Uterus (tissue), 2 donors: ENCODE data around the gene TP53I13.

Source experiments
- CTCF ChIP-seq, 4 experiments: fragments of 200-600 bp in 2 of 4; fragments of 450-650 bp in 2 of 4; sonication (generic) in 2 of 4; IDR thresholded peaks; one replicate each; pipeline ENCODE4 v1.5.1; 2016 to 2019; ENCODE audit warnings: antibody characterized with exemption in 4 of 4, mild to moderate bottlenecking in 2 of 4, moderate library complexity in 1 of 4
- POLR2A ChIP-seq, 2 donors: fragments of 450-650 bp; IDR thresholded peaks; one replicate each; pipeline ENCODE4 v1.6.1; 2016; ENCODE audit warnings: antibody characterized with exemption in 2 of 2, mild to moderate bottlenecking in 1 of 2, moderate library complexity in 1 of 2

- peak in 2 of 4 experiments; percentile 7 to 23 for TF ChIP-seq CTCF (IDR thresholded peaks at IDR 0.05)
- peak in 1 of 2 donors; percentile 10 for TF ChIP-seq POLR2A (IDR thresholded peaks at IDR 0.05)
These were observed 16.7 kb downstream of the TP53I13 start for GRCh38 chr17:29585080-29585751.
